BLaER1 treated with 17β-estradiol and CSF1 and Interleukin-3, amounts not matched to agents 10 nM and 100 nM (cell line): ENCODE measurements around the gene OVCA2.
"Not testable (repeated sequence)": the region's sequence is repeated elsewhere in the genome, so short reads cannot be mapped to it uniquely, and the experiment has no call there.

Source experiments
- H3K27ac ChIP-seq, 11 experiments: shearing (Covaris generic); formaldehyde crosslinking; 2 replicates each; pipeline ENCODE4 v1.8.1; 2022
- H3K27me3 ChIP-seq, 11 experiments: shearing (Covaris generic); formaldehyde crosslinking; 2 replicates each; pipeline ENCODE4 v1.8.1; 2022
- H3K36me3 ChIP-seq, 11 experiments: shearing (Covaris generic); formaldehyde crosslinking; 2 replicates each; pipeline ENCODE4 v1.8.1; 2022
- H3K4me1 ChIP-seq, 10 experiments: shearing (Covaris generic); formaldehyde crosslinking; 2 replicates each; pipeline ENCODE4 v1.8.1; 2022
- H3K4me2 ChIP-seq, 11 experiments: shearing (Covaris generic); formaldehyde crosslinking; 2 replicates each; pipeline ENCODE4 v1.8.1; 2022
- H3K4me3 ChIP-seq, 10 experiments: shearing (Covaris generic); formaldehyde crosslinking; 2 replicates each; pipeline ENCODE4 v1.8.1; 2022
- H3K9ac ChIP-seq, 11 experiments: shearing (Covaris generic); formaldehyde crosslinking; 2 replicates each; pipeline ENCODE4 v1.8.1; 2022
- H3K9me3 ChIP-seq, 11 experiments: shearing (Covaris generic); formaldehyde crosslinking; replicated peaks in 1 of 11; 2 replicates each; pipeline ENCODE4 v1.8.1; 2022
- H4K20me1 ChIP-seq, 11 experiments: shearing (Covaris generic); formaldehyde crosslinking; 2 replicates each; pipeline ENCODE4 v1.8.1; 2022
- Cebpa-rat ChIP-seq, 11 experiments: shearing (Covaris generic); IDR thresholded peaks; 2 replicates each; pipeline ENCODE4 v1.8.1; 2022

Gene OVCA2

GRCh38 chr17:2011411-2012371 is 30.1 kb upstream of the OVCA2 start:
- H3K9me3 ChIP-seq: peaks cover 0 to 5% (median 0%) of the 10 kb centered on the region in 11 experiments; a peak in 1 of 22 replicates
- H3K27ac ChIP-seq: peak overlapping the region in 9 of 11 experiments; percentile 33 to 81 (median 67); a peak in 17 of 22 replicates
- H3K4me3 ChIP-seq: peak overlapping the region in 6 of 10 experiments; percentile 4 to 45 (median 22); a peak in 9 of 20 replicates
- H4K20me1 ChIP-seq: peaks cover 0 to 3% (median 0%) of the 10 kb centered on the region in 11 experiments; a peak in 1 of 22 replicates
- H3K27me3 ChIP-seq: no peaks in the 10 kb centered on the region
- TF ChIP-seq Cebpa-rat (IDR thresholded peaks at IDR 0.05): no peak
- peaks cover 0 to 6% (median 0%) of the 10 kb centered on the region in 11 experiments; a peak in 3 of 22 replicates for H3K36me3 ChIP-seq
- peaks cover 20 to 65% (median 49%) of the 10 kb centered on the region in 10 experiments for H3K4me1 ChIP-seq
- H3K9ac ChIP-seq: peak overlapping the region in 9 of 11 experiments; percentile 31 to 73 (median 59); a peak in 19 of 22 replicates
- H3K4me2 ChIP-seq: peak overlapping the region; percentile 70 to 90 (median 82)

DNA sequence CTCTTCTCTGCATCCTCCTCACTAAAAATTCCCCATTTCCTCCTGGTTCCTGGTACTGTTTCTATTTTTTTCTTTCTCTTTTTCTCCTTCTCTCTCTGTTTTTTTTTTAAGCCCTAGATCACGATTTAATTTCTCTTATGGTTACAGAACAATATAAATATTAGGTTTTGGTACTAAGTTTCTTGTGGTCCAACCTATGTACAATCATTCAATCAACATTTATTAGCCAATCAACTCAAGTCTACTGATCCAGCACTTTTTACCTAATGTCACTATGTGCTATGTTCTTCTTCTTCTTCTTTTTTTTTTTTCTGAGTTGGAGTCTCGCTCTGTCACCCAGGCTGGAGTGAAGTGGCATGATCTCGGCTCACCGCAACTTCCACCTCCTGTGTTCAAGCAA is 29.3 kb upstream of the OVCA2 start:
- no peak for TF ChIP-seq Cebpa-rat (IDR thresholded peaks at IDR 0.05)
- peak overlapping the region in 9 of 11 experiments; percentile 31 to 73 (median 59); a peak in 15 of 22 replicates for H3K9ac ChIP-seq
- peaks cover 26 to 73% (median 57%) of the 10 kb centered on the region in 10 experiments for H3K4me1 ChIP-seq
- H3K27me3 ChIP-seq: no peaks in the 10 kb centered on the region
- peak overlapping the region in 9 of 11 experiments; percentile 33 to 81 (median 67); a peak in 16 of 22 replicates for H3K27ac ChIP-seq
- H3K9me3 ChIP-seq: peaks cover 0 to 5% (median 0%) of the 10 kb centered on the region in 11 experiments; a peak in 1 of 22 replicates
- H4K20me1 ChIP-seq: peaks cover 0 to 10% (median 0%) of the 10 kb centered on the region in 11 experiments; a peak in 4 of 22 replicates
- H3K36me3 ChIP-seq: 0 out of 22 replicates have a peak, but pooled peaks cover 0 to 5% (median 0%) of the 10 kb centered on the region in 11 experiments
- peak overlapping the region; percentile 70 to 90 (median 82) for H3K4me2 ChIP-seq
- H3K4me3 ChIP-seq: peak overlapping the region in 5 of 10 experiments; percentile 4 to 45 (median 25); a peak in 5 of 20 replicates

DNA sequence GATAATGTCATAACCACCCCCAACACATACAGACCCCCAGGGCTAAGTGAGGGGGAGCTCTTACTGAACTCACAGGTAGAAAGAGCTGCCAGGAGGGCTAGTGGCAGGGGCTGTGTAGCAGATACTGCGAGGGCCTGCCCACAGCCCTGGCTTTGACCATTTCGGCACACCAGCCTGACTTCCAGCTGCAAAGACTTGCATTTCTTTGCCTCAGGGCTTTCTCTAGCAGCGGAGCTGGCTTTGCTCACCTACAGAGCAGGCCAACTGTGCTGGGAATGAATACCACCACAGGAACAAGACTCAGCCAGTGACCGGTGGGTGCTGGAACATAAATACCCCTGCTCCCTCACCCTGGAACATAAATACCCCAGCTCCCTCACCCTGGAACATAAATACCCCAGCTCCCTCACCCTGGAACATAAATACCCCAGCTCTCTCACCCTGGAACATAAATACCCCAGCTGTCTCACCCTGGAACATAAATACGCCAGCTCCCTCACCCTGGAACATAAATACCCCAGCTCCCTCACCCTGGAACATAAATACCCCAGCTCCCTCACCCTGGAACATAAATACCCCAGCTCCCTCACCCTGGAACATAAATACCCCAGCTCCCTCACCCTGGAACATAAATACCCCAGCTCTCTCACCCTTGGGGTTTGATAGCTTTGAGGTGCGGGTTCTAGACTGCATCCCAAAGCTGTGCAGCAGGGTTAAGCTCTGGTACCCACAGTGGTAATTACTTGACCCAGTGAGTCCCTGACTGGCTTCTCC is 28.4 kb upstream of the OVCA2 start:
- H3K36me3 ChIP-seq, H3K9ac ChIP-seq, H3K4me3 ChIP-seq, H3K9me3 ChIP-seq, H3K27me3 ChIP-seq: not testable (repeated sequence)
- Histone ChIP-seq H3K4me1 (peaks cover 36 to 80% (median 63%) of the 10 kb centered on the region in 10 experiments), H3K4me2 (peak overlapping the region in 10 of 11 experiments; percentile 70 to 88 (median 82); a peak in 15 of 22 replicates), H4K20me1 (peaks cover 0 to 17% (median 6%) of the 10 kb centered on the region in 11 experiments; a peak in 12 of 22 replicates), H3K27ac (peak overlapping the region in 4 of 11 experiments; percentile 12 to 63 (median 26); a peak in 1 of 22 replicates)

- peaks cover 0 to 14% (median 0%) of the 10 kb centered on the region in 11 experiments; a peak in 5 of 22 replicates for H3K27me3 ChIP-seq
- 0 out of 22 replicates have a peak, but pooled peaks cover 0 to 5% (median 0%) of the 10 kb centered on the region in 11 experiments for H3K36me3 ChIP-seq
- no peak overlapping the region for H3K9ac ChIP-seq
- H3K4me1 ChIP-seq: peaks cover 41 to 80% (median 63%) of the 10 kb centered on the region in 10 experiments
- H3K4me3 ChIP-seq: no peak overlapping the region
- H3K4me2 ChIP-seq: peak overlapping the region in 2 of 11 experiments; percentile 9 to 24; a peak in 4 of 22 replicates
- no peak overlapping the region for H3K27ac ChIP-seq
- H3K9me3 ChIP-seq: peaks cover 0 to 5% (median 0%) of the 10 kb centered on the region in 11 experiments; a peak in 1 of 22 replicates
- peaks cover 0 to 22% (median 12%) of the 10 kb centered on the region in 11 experiments; a peak in 12 of 22 replicates for H4K20me1 ChIP-seq
- TF ChIP-seq Cebpa-rat (IDR thresholded peaks at IDR 0.05): no peak
These were observed 27.9 kb upstream of the OVCA2 start for GRCh38 chr17:2013994-2014317.

DNA sequence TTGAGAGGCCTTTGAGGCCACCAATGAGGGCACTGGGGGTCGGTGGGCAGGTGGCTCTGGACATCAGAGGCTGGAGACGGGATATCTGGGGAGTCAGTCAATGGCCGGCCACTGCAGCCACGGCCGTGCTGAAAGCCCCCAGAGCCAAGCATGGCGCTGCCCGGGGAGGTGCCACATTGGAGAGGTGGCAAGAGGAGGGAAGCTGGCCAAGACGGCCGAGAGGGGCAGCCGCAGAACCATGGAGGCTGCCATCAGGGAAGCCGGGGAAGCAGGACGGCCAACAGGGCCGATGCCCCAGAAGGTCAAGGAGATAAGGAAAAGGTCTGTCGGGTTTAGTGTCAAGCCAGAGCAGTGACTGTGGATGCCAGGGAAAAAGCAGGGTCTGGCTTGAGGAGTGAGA is 26.5 kb upstream of the OVCA2 start:
- Histone ChIP-seq H3K9ac (no peak overlapping the region), H3K4me2 (peak overlapping the region in 3 of 11 experiments; percentile 25 to 100 (median 26); a peak in 1 of 22 replicates), H3K27me3 (peaks cover 0 to 28% (median 0%) of the 10 kb centered on the region in 11 experiments; a peak in 5 of 22 replicates), H3K9me3 (peaks cover 0 to 5% (median 0%) of the 10 kb centered on the region in 11 experiments; a peak in 1 of 22 replicates), H3K4me1 (peaks cover 48 to 91% (median 74%) of the 10 kb centered on the region in 10 experiments), H3K36me3 (0 out of 22 replicates have a peak, but pooled peaks cover 0 to 5% (median 0%) of the 10 kb centered on the region in 11 experiments), H4K20me1 (peaks cover 0 to 35% (median 16%) of the 10 kb centered on the region in 11 experiments; a peak in 12 of 22 replicates), H3K27ac (0 out of 22 replicates have a peak overlapping the region, but pooled peaks of 1 of the 11 experiments have one; percentile 10), H3K4me3 (no peak overlapping the region)
- no peak for TF ChIP-seq Cebpa-rat (IDR thresholded peaks at IDR 0.05)

GRCh38 chr17:2016494-2016893 is 25.3 kb upstream of the OVCA2 start:
- Histone ChIP-seq H3K4me3 (no peak overlapping the region), H3K27me3 (peaks cover 0 to 35% (median 0%) of the 10 kb centered on the region in 11 experiments; a peak in 5 of 22 replicates), H3K4me1 (peaks cover 52 to 92% (median 75%) of the 10 kb centered on the region in 10 experiments), H3K9me3 (peaks cover 0 to 5% (median 0%) of the 10 kb centered on the region in 11 experiments; a peak in 1 of 22 replicates), H4K20me1 (peaks cover 0 to 42% (median 19%) of the 10 kb centered on the region in 11 experiments; a peak in 12 of 22 replicates), H3K9ac (peak overlapping the region in 3 of 11 experiments; percentile 49 to 72 (median 63); a peak in 3 of 22 replicates), H3K4me2 (peak overlapping the region in 9 of 11 experiments; percentile 81 to 100 (median 99); a peak in 19 of 22 replicates), H3K27ac (peak overlapping the region in 1 of 11 experiments; percentile 71; a peak in 1 of 22 replicates), H3K36me3 (0 out of 22 replicates have a peak, but pooled peaks cover 0 to 5% (median 0%) of the 10 kb centered on the region in 11 experiments)
- no peak for TF ChIP-seq Cebpa-rat (IDR thresholded peaks at IDR 0.05)

DNA sequence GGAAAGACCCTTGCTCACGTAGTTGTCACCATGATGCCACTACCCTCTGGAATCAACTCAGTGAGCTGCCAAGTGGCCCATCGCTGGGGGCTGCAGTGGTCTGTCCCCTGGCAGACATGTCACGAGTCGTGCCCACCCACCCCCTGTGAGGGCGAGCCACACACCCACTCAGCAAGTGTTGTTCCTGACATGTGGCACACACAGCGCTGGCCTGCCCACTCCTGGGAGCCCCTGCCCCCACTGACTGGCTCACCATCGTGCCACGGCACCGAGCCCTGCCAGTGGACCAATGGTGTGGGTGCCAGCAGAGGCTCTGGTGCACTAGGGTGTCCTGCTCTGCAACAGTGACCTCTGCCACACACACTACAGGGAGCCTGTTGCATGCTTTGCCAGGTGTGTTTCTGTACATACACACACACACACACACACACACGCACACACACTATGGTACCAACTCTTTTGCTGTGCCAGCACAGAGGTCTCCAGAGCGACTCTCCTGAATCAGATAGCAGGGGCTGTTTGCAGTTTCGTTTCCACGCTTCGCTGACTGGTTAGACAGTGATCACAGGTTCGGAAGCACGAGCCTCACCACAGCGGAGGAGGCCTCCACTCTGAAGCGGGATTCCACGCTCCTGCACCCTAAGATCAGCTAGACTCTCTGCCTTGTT is 24.4 kb upstream of the OVCA2 start:
- peak overlapping the region in 10 of 11 experiments; percentile 28 to 72 (median 53); a peak in 17 of 22 replicates for H3K9ac ChIP-seq
- peaks cover 0 to 42% (median 19%) of the 10 kb centered on the region in 11 experiments; a peak in 12 of 22 replicates for H4K20me1 ChIP-seq
- peak overlapping the region; percentile 81 to 100 (median 99) for H3K4me2 ChIP-seq
- TF ChIP-seq Cebpa-rat (IDR thresholded peaks at IDR 0.05): no peak
- 0 out of 22 replicates have a peak, but pooled peaks cover 0 to 5% (median 0%) of the 10 kb centered on the region in 11 experiments for H3K36me3 ChIP-seq
- H3K4me3 ChIP-seq: peak overlapping the region in 6 of 10 experiments; percentile 6 to 53 (median 30); a peak in 8 of 20 replicates
- H3K27me3 ChIP-seq: peaks cover 0 to 35% (median 0%) of the 10 kb centered on the region in 11 experiments; a peak in 5 of 22 replicates
- H3K4me1 ChIP-seq: peaks cover 43 to 92% (median 75%) of the 10 kb centered on the region in 10 experiments
- peak overlapping the region in 9 of 11 experiments; percentile 30 to 71 (median 62); a peak in 18 of 22 replicates for H3K27ac ChIP-seq
- peaks cover 0 to 5% (median 0%) of the 10 kb centered on the region in 11 experiments; a peak in 1 of 22 replicates for H3K9me3 ChIP-seq
